ENCODE results near the gene PSMB3.

The PSMB3 gene

DNA sequence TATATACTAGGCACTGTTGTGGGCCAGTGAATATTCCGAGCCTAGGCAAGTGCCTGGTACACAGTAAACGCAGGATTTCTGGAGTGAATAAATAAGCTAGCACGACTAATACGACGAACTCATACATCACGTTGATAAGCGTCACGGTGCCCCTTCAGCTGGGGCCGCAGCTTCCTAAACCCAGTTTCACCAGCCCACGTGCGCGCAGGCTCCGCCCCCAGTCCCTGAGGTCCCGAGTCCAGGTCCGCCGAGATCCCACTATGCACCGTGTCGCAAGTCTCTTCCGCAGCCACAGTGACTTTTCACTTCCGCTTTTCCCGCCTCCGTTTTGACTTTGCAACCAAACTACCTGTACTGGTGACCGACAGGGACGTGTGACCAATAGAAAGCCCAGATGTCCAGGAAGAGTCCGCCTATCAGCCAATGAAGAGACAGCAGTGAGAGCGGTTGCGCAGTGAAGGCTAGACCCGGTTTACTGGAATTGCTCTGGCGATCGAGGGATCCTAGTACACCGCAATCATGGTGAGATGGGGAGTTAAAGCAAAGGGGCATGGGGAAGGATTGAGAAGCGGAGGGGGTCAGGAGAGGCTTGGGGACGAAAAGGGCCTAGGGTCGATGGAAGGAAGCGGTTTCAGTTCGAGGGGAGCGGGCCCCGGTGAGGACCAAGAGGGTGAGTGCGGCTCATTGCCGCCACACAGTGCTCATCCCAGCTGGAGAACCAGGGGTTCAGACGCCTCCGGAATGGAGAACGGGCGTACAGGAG is at the start of gene PSMB3:
Gene PSMB3 (plus strand): TSS at position 434 of the 763 bp plus-strand sequence. CDS start 86 bp downstream, at position 520.
- H3K36me3 ChIP-seq (ENCODE audit: insufficient read depth, low read length), result peaks cover 12% of the 10 kb centered on the region
- peak within 1 kb of the TSS; percentile 91 for H3K9ac ChIP-seq (ENCODE audit: low read length)
- peaks cover 0 to 5% of the 10 kb centered on the region in 2 donors for H3K27me3 ChIP-seq (ENCODE audit: control insufficient read depth in 1 of 2, insufficient read depth in 2 of 2, low read length in 2 of 2)
- H3K27ac ChIP-seq (ENCODE audit: low read depth, low read length), result peak within 1 kb of the TSS; percentile 96
- peak within 1 kb of the TSS; percentile 78 to 84 for H3K4me3 ChIP-seq (ENCODE audit: low read depth in 1 of 2, low read length in 2 of 2)
- no peaks in the 10 kb centered on the region for H3K9me3 ChIP-seq (ENCODE audit: low read length)
- H3K4me1 ChIP-seq (ENCODE audit: insufficient read depth, low read length), result peaks cover 31% of the 10 kb centered on the region

DNA sequence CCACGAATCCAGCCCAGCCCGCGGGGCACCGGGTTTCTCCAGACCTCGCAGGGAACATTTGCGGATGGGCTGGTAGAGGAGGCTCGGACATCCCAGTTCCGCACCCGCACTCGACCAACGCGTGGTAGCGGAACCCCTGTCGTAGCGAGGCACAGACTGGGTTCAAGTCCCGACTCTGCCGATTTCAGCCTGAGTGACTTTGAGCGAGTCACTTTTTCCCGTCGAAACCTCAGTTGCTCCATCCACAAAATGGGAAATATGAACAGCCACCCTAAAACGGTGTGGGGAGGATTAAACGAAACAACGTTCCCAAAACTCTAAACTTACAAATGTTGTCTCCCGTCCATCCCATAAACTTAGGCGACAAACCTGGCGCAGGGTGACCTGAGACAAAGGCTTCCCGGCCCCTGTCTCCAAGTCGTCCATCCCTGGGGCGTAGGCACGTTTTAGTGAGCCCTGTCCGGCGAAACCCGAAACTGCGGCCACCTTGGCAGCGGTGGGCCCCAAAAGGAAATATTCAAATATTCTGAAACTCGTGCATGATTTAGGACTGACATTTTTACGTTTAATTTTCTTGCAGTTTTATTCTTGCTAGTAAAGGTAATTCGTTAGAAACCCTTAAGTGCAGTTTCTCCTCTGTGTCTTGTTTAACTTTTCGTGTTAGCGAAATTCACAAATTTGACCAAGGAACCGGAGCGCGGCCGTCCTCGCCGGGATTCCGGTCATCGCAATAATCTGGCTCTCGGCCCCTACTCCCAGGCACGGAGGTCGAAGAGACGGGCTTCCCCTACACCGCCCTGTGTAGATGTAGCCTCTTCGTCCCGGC is 49.4 kb upstream of the PSMB3 start:
- peak overlapping the region; percentile 75 to 96 for H3K4me3 ChIP-seq (ENCODE audit: low read depth in 1 of 2, low read length in 2 of 2)
- no peaks in the 10 kb centered on the region for H3K27me3 ChIP-seq (ENCODE audit: control insufficient read depth in 1 of 2, insufficient read depth in 2 of 2, low read length in 2 of 2)
- peak overlapping the region; percentile 97 for H3K27ac ChIP-seq (ENCODE audit: low read depth, low read length)
- peaks cover 35% of the 10 kb centered on the region for H3K4me1 ChIP-seq (ENCODE audit: insufficient read depth, low read length)
- H3K36me3 ChIP-seq (ENCODE audit: insufficient read depth, low read length), result peaks cover 5% of the 10 kb centered on the region
- peak overlapping the region; percentile 97 for H3K9ac ChIP-seq (ENCODE audit: low read length)
- H3K9me3 ChIP-seq (ENCODE audit: low read length), result no peaks in the 10 kb centered on the region

GRCh38 chr17:38703742-38704605 is 48.6 kb upstream of the PSMB3 start:
- Histone ChIP-seq H3K27me3 (ENCODE audit: control insufficient read depth in 1 of 2, insufficient read depth in 2 of 2, low read length in 2 of 2) (no peaks in the 10 kb centered on the region), H3K9ac (ENCODE audit: low read length) (peak overlapping the region; percentile 97)

GRCh38 chr17:38704606-38705522 is 47.7 kb upstream of the PSMB3 start, which contains the start of gene MLLT6:
TSS of gene MLLT6 (plus strand) at chr17:38705273. CDS start at chr17:38705633, 360 bp downstream.
- Histone ChIP-seq H3K4me1 (ENCODE audit: insufficient read depth, low read length) (peaks cover 35% of the 10 kb centered on the region), H3K9me3 (ENCODE audit: low read length) (no peaks in the 10 kb centered on the region)

More at GRCh38 chr17:38703742-38704605, 48.6 kb upstream of the PSMB3 start:
- Histone ChIP-seq H3K27ac (ENCODE audit: low read depth, low read length) (peak overlapping the region; percentile 97), H3K4me1 (ENCODE audit: insufficient read depth, low read length) (peaks cover 35% of the 10 kb centered on the region), H3K9me3 (ENCODE audit: low read length) (no peaks in the 10 kb centered on the region), H3K4me3 (ENCODE audit: low read depth in 1 of 2, low read length in 2 of 2) (peak overlapping the region; percentile 75 to 96), H3K36me3 (ENCODE audit: insufficient read depth, low read length) (peaks cover 7% of the 10 kb centered on the region)

GRCh38 chr17:38705523-38705802 is 47.1 kb upstream of the PSMB3 start:
- Histone ChIP-seq H3K9ac (ENCODE audit: low read length) (no peak overlapping the region), H3K4me3 (ENCODE audit: low read depth in 1 of 2, low read length in 2 of 2) (peak overlapping the region; percentile 85 to 98), H3K27me3 (ENCODE audit: control insufficient read depth in 1 of 2, insufficient read depth in 2 of 2, low read length in 2 of 2) (no peaks in the 10 kb centered on the region), H3K9me3 (ENCODE audit: low read length) (no peaks in the 10 kb centered on the region), H3K4me1 (ENCODE audit: insufficient read depth, low read length) (peaks cover 35% of the 10 kb centered on the region), H3K36me3 (ENCODE audit: insufficient read depth, low read length) (peaks cover 22% of the 10 kb centered on the region), H3K27ac (ENCODE audit: low read depth, low read length) (peak overlapping the region; percentile 94)

More at GRCh38 chr17:38704606-38705522, 47.7 kb upstream of the PSMB3 start, which contains the start of gene MLLT6:
- Histone ChIP-seq H3K27ac (ENCODE audit: low read depth, low read length) (peak within 1 kb of the TSS; percentile 97), H3K27me3 (ENCODE audit: control insufficient read depth in 1 of 2, insufficient read depth in 2 of 2, low read length in 2 of 2) (no peaks in the 10 kb centered on the region), H3K9ac (ENCODE audit: low read length) (peak within 1 kb of the TSS; percentile 97), H3K36me3 (ENCODE audit: insufficient read depth, low read length) (peaks cover 16% of the 10 kb centered on the region), H3K4me3 (ENCODE audit: low read depth in 1 of 2, low read length in 2 of 2) (peak within 1 kb of the TSS; percentile 96 to 98)

- H3K4me1 ChIP-seq (ENCODE audit: insufficient read depth, low read length), result peaks cover 34% of the 10 kb centered on the region
- peak overlapping the region; percentile 85 to 98 for H3K4me3 ChIP-seq (ENCODE audit: low read depth in 1 of 2, low read length in 2 of 2)
- H3K27me3 ChIP-seq (ENCODE audit: control insufficient read depth in 1 of 2, insufficient read depth in 2 of 2, low read length in 2 of 2), result no peaks in the 10 kb centered on the region
- no peaks in the 10 kb centered on the region for H3K9me3 ChIP-seq (ENCODE audit: low read length)
- peaks cover 27% of the 10 kb centered on the region for H3K36me3 ChIP-seq (ENCODE audit: insufficient read depth, low read length)
- H3K9ac ChIP-seq (ENCODE audit: low read length), result peak overlapping the region; percentile 65
- H3K27ac ChIP-seq (ENCODE audit: low read depth, low read length), result peak overlapping the region; percentile 94
Observed at GRCh38 chr17:38705803-38706504, 46.6 kb upstream of the PSMB3 start.

GRCh38 chr17:38706505-38707216 is 45.9 kb upstream of the PSMB3 start:
- H3K4me1 ChIP-seq (ENCODE audit: insufficient read depth, low read length), result peaks cover 27% of the 10 kb centered on the region
- peak overlapping the region; percentile 94 for H3K27ac ChIP-seq (ENCODE audit: low read depth, low read length)
- H3K9ac ChIP-seq (ENCODE audit: low read length), result peak overlapping the region; percentile 65
- H3K9me3 ChIP-seq (ENCODE audit: low read length), result no peaks in the 10 kb centered on the region
- no peaks in the 10 kb centered on the region for H3K27me3 ChIP-seq (ENCODE audit: control insufficient read depth in 1 of 2, insufficient read depth in 2 of 2, low read length in 2 of 2)
- H3K36me3 ChIP-seq (ENCODE audit: insufficient read depth, low read length), result peaks cover 34% of the 10 kb centered on the region
- peak overlapping the region; percentile 85 to 98 for H3K4me3 ChIP-seq (ENCODE audit: low read depth in 1 of 2, low read length in 2 of 2)

- Histone ChIP-seq H3K9me3 (ENCODE audit: low read length) (no peaks in the 10 kb centered on the region), H3K27ac (ENCODE audit: low read depth, low read length) (peak overlapping the region; percentile 1), H3K27me3 (ENCODE audit: control insufficient read depth in 1 of 2, insufficient read depth in 2 of 2, low read length in 2 of 2) (no peaks in the 10 kb centered on the region), H3K4me1 (ENCODE audit: insufficient read depth, low read length) (peaks cover 24% of the 10 kb centered on the region), H3K9ac (ENCODE audit: low read length) (no peak overlapping the region), H3K4me3 (ENCODE audit: low read depth in 1 of 2, low read length in 2 of 2) (no peak overlapping the region), H3K36me3 (ENCODE audit: insufficient read depth, low read length) (peaks cover 45% of the 10 kb centered on the region)
Observed at GRCh38 chr17:38707678-38708351, 44.7 kb upstream of the PSMB3 start.

- Histone ChIP-seq H3K27ac (ENCODE audit: low read depth, low read length) (no peak overlapping the region), H3K36me3 (ENCODE audit: insufficient read depth, low read length) (peaks cover 60% of the 10 kb centered on the region)
Observed at GRCh38 chr17:38709104-38709820, 43.3 kb upstream of the PSMB3 start.

More at GRCh38 chr17:38709104-38709820, 43.3 kb upstream of the PSMB3 start:
- H3K4me1 ChIP-seq (ENCODE audit: insufficient read depth, low read length), result peaks cover 15% of the 10 kb centered on the region
- H3K27me3 ChIP-seq (ENCODE audit: control insufficient read depth in 1 of 2, insufficient read depth in 2 of 2, low read length in 2 of 2), result no peaks in the 10 kb centered on the region
- H3K9ac ChIP-seq (ENCODE audit: low read length), result no peak overlapping the region
- no peak overlapping the region for H3K4me3 ChIP-seq (ENCODE audit: low read depth in 1 of 2, low read length in 2 of 2)
- no peaks in the 10 kb centered on the region for H3K9me3 ChIP-seq (ENCODE audit: low read length)
